Breast epithelium (tissue), 3 donors: ENCODE measurements around the gene WNT3.

Experiments used
- POLR2A ChIP-seq: fragments of 450-650 bp; IDR thresholded peaks from one replicate; pipeline ENCODE4 v1.6.1; 2016; ENCODE audit warnings: antibody characterized with exemption, mild to moderate bottlenecking, moderate library complexity
- TF ChIP-seq, protein P1 (sequence below), 3 donors: fragments of 450-650 bp; IDR thresholded peaks; one replicate each; pipeline ENCODE4 v1.5.1; 2016 to 2017; ENCODE audit warnings: antibody characterized with exemption in 3 of 3, mild to moderate bottlenecking in 3 of 3, moderate library complexity in 3 of 3

DNA sequence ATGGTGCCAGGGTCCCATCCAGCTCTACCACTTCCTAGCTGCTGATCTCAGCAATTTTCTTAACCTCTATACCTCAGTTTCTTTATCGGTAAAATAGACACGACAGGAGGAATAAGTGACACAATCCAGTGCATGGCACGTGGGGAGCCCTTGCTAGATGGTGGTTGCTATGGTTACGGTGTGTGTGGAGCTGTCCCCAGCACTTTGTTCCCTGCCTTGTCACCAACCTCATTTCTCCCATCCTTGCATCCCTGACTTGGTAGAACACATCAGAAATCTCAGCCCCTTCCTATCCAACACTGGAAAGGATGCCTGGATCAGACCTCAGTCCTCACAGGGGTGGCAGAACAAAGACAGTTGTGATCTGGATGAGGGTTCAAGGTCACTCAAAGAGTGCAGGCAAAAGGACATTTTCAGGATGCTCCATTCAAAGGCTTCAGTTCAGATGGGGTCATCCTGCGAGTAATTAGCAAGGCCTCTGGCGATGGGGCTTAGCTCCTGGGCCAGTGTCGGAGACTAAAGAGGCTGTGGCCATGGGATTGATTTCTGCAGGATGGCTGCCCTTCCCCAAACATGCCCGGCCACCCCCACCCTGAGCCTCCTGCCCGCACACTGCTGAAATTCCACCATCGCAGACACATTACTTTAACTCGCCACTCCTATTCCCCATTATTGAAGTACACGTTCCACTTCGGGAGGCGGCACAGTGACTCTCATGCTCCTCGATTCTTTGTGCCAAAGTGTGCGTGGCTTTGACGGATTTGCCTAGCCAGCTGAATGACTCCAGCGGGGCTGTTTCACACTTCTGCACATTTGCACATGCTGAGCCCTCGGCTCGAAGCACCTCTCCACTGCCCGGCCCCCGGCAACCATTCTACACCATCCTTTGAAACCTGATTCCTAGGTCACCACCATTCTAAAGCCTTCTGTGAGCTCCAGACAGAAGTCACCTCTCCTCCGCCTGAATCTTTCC is 40.3 kb downstream of the WNT3 start:
- TF ChIP-seq POLR2A: no peak
- TF ChIP-seq, protein P1, sequence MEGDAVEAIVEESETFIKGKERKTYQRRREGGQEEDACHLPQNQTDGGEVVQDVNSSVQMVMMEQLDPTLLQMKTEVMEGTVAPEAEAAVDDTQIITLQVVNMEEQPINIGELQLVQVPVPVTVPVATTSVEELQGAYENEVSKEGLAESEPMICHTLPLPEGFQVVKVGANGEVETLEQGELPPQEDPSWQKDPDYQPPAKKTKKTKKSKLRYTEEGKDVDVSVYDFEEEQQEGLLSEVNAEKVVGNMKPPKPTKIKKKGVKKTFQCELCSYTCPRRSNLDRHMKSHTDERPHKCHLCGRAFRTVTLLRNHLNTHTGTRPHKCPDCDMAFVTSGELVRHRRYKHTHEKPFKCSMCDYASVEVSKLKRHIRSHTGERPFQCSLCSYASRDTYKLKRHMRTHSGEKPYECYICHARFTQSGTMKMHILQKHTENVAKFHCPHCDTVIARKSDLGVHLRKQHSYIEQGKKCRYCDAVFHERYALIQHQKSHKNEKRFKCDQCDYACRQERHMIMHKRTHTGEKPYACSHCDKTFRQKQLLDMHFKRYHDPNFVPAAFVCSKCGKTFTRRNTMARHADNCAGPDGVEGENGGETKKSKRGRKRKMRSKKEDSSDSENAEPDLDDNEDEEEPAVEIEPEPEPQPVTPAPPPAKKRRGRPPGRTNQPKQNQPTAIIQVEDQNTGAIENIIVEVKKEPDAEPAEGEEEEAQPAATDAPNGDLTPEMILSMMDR (IDR thresholded peaks at IDR 0.05): no peak
